GM18502 (cell line): ENCODE measurements around the gene MAPK8IP1.
"Not testable (repeated sequence)": the region's sequence is repeated elsewhere in the genome, so short reads cannot be mapped to it uniquely, and the experiment has no call there.

Experiments used
- ATAC-seq: cut with Tn5 transposase; IDR thresholded peaks from one replicate; pipeline ENCODE4 v1.9.1; 2021; ENCODE audit warnings: mild to moderate bottlenecking; ENCODE audit not compliant: unreplicated experiment, poor library complexity

The MAPK8IP1 gene

DNA sequence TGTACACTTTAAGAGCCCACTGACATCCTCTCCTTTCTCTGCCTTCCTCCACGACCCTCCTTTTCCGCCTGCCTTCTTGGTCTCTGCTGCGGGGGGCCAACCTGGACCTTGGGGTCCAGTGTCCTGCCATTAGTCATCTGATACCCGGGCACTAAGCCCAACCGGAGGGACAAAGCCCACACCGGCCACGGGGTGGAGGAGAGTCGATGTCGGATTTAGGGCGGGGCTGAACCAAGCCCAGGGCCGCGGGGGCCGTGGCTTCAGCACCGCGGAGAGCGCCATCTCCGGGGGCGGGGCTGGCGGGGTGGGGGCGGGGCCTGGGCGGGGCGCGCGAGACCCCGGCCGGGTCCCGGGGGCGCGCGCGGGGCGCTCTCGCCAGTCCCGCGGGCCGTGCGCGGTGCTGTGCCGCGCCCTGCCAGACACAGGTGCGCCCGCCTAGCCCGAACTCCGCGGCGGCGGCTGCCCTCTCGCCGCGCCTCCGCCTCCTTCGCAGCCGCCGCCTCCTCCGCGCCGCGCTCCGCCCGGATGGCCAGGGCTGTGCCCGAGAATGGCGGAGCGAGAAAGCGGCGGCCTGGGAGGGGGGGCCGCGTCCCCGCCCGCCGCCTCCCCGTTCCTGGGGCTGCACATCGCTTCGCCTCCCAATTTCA is at the start of gene MAPK8IP1:
Gene MAPK8IP1 (plus strand): TSS at position 378 of the 647 bp plus-strand sequence. CDS start 170 bp downstream, at position 548.
- ATAC-seq = peak; percentile 73

DNA sequence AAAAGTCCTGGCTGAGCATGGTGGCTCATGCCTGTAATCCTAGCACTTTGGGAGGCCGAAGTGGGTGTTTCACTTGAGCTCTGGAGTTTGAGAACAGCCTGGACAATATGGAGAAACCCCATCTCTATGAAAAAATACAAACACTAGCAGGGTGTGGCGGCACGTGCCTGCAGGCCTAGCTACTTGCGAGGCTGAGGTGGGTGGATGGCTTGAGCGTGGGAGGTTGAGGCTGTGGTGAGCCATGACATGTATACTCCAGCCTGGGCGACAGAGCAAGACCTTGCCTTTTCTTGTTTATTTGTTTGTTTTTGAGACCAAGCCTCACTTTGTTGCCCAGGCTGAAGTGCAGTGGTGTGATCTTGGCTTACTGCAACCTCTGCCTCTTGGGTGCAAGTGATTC is 46.2 kb upstream of the MAPK8IP1 start:
- no peak for ATAC-seq

- ATAC-seq = not testable (repeated sequence)
These were observed 45.2 kb upstream of the MAPK8IP1 start for GRCh38 chr11:45840251-45840650.

DNA sequence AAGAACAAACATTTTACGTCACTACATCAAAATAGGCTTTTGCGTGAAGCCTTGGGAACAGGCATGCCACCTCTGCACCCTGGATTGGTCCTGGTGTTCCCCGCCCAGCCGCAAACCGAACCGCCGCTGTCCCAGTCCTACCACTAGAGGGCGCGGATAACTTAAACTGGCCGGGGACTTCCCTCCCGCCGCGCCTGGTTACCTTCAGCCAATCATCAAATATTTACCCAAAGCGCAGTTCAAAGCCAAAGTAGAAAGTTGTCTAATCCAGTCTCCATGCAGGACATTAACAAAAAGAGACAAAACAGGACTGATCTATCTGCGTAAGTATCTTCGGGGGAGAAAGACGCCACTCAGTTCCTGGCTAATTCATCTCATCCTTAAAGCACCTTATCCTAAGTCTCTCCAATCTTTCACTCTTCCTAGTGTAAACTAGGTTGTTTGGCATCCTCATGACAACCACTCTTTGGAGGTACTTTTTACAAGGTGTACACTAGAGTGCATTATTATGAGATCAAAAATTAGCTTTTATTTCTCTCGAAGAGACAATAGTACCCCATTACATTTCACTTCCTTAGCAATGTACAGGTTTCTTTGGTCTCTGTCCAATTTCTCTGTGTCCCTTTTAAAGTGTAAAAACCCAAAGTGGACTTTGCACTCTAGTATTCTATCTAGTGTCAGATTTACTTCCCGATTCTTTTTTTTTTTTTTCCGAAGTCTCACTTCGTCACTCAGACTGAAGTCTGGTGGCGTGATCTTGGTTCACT is 42.1 kb upstream of the MAPK8IP1 start:
- peak; percentile 29 for ATAC-seq

DNA sequence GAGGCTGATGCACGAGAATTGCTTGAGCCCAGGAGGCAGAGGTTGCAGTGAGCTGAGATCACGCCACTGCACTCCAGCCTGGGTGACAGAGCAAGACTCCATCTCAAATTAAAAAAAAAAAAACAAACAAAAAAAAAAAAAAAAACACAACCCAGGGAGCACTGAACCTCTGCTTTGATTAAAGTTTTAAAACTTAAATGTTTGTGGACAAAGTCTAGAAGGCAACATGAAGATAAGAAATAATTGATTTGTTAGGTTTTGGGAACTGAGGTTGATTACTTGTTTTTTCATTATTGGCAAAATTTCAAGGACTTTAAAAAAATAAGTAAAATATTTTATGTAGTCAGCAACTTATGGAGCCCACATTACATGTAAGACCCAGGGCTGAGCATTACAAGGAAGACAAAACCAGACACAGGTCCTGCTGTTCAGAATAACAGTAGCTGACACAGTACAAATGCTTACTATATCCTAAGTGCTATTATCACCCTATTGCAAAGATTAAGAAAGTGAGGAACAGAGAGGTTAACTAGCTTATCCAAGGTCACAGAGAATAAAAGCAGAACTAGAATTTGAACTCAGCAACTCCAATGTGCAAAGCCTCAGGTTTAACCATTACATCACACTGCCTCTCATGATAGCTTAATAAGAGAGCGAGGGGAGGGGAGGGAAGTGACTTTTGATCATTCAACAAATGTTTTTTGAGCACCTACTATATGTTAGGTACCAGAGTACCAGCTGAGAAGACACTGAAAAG is 40.5 kb upstream of the MAPK8IP1 start:
- no peak for ATAC-seq

- no peak for ATAC-seq
These were observed 39.2 kb upstream of the MAPK8IP1 start for GRCh38 chr11:45846174-45846675.

- ATAC-seq = peak; percentile 93
These were observed 38.2 kb upstream of the MAPK8IP1 start, which contains the start of gene CRY2 for GRCh38 chr11:45846974-45847910. CRY2 (plus strand) TSS chr11:45847475; CDS start chr11:45847491, 16 bp downstream.

DNA sequence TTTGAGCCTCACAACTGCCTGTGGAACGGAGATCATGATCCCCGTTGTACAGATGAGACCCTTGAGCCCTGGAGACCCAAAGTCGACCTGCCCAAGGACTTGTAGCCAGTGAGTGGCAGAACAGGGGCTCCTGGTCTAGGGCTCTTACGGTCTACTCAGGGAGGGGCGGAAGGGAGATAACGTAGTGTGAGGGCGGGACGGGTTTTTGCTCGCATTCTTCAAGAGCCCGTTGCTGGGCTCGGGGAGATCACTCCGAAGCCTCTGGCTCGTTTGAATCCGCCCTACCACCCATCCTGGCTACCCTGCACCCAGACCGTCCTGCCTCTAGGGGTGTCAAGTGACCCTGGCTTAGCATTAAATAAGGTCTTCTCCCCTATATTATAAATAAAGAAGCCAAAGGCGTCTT is 37.5 kb upstream of the MAPK8IP1 start:
- peak; percentile 17 for ATAC-seq

GRCh38 chr11:45848654-45849081 is 36.8 kb upstream of the MAPK8IP1 start:
- ATAC-seq = no peak

- no peak for ATAC-seq
These were observed 35.0 kb upstream of the MAPK8IP1 start for GRCh38 chr11:45850446-45850845.

GRCh38 chr11:45851228-45851627 is 34.2 kb upstream of the MAPK8IP1 start:
- no peak for ATAC-seq

DNA sequence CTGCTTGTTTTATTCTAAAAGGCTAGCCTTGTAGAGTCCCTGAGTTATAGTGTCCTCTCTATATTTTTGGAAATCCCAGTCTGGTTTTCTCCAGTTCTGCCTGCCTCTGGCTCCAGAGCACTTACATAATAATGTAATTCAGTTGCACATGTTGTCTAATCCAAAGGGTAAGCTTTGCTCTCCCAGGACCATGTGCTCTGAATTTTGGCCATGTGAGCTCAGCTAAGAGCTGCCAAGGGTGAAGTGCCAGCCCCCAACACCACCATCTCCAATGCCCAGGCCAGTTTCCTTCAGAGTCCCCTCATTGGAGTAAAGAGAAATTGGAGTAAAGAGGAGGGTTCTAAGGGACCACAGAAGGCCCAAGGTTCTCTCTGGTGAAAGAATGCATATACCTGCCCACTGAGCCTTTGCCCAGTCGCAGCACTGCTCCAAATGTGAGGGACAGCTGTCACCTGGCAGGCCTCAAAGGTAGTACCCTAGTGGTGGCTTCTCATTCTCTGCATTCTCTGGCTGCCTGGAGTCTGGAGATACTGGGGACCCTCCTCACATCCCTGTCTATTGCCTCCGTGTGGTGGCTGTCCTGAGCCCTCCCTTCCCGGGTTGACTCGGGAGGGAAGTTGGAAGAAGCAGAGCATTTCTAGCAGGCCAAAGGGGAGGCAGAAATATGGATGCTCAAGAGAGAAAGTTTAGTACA is 33.3 kb upstream of the MAPK8IP1 start:
- ATAC-seq = no peak

DNA sequence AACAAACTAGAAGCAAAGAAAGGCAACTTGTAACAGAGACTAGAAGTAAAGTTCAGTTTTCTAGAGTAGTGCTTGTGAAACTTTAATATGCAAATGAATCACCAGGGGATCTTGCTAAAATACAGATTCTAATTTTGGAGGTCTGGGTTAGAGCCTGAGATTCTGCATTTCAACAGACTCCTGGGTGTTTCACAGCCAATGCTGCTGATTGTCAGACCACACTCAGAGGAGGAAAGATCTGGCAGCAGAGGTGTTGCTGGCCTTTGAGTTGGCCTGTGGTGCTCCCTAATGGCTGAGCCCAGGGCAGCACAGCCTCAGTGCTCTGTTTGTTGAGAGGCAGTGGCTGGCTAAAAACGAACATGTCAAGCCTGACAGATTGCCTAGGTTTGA is 32.7 kb upstream of the MAPK8IP1 start:
- ATAC-seq = peak; percentile 48

DNA sequence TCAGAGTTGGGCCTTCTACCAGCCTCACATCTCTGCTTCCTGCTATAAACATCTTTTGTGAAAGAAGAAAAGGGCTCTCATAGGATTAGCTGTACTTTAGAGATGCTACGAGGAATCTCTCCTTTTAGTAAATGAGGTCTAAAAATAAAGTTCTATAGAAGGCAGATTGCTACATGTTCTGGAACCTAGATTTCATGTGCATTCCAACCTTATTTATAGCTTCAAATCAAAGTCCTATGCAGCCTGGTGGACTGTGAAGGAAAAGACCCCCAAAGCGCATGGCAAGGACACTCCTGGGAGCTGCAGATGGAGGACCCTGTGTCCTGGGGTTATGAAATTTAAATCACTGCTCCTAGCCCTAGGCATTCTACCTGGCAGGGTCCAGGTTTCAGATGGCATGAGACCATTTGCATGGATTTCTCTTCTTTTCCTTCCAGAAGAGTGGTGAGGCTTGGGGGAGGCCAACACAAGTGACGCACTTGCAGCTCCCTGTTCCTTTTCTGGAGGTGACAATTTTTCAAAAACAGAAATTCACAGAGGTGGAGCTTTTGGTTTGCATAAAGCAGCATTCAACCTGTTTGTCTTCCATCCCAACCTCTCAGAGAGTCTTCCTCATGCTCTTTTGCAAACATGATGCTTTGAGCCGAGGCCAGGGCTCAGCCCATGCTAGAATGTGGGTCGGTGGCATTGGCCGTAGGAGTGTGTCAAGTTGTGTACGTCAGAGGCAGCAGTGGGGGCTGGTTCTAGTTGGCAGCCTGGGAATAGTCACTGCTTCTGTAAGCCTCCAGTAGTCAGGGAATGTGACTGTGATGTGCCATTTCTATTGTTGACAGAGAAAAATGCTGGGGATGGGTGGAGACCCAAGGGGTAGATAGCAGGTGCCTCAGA is 31.9 kb upstream of the MAPK8IP1 start:
- no peak for ATAC-seq

GRCh38 chr11:45855308-45855707 is 30.1 kb upstream of the MAPK8IP1 start:
- ATAC-seq = no peak

DNA sequence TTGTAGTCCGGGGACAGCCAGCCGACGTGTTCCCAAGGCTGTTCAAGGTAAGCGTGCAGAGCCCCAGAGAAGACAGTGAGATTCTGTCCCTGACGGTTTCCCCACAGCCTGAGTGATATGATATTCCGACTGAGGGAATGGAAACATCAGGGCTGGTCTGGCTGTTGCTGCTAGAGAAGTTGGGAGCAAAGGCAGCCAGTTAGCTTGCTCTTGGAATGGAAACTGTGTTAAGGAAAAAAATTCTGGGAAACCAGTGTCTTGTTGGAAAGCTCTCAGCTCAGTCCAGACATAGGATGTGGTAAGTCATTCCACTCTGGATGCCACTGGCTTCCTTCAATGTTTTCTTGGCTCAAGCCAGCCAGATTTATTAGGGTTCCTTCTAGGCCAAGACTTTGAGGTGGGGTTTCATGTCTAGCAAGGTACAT is 29.4 kb upstream of the MAPK8IP1 start:
- no peak for ATAC-seq

- no peak for ATAC-seq
These were observed 27.4 kb upstream of the MAPK8IP1 start for GRCh38 chr11:45857961-45858474.
